Mammary epithelial cell (primary cell): ENCODE results near the gene MAP7D3.
"Not testable (repeated sequence)": the region's sequence is repeated elsewhere in the genome, so short reads cannot be mapped to it uniquely, and the experiment has no call there.

Experiments used
- EZH2 ChIP-seq: IDR thresholded peaks from 2 replicates; pipeline ENCODE4 v1.6.1; 2012; ENCODE audit warnings: low read length, inconsistent platforms, borderline replicate concordance
- TF ChIP-seq, protein P1 (sequence below), 2 donors: IDR thresholded peaks in 1 of 2; conservative IDR thresholded peaks in 1 of 2; 2 replicates each; pipeline ENCODE4 v1.5.1; 2011 to 2012; ENCODE audit warnings: inconsistent platforms in 2 of 2, low read length in 2 of 2, mild to moderate bottlenecking in 2 of 2, control low read depth in 1 of 2, low read depth in 1 of 2; ENCODE audit not compliant: insufficient read depth in 1 of 2; ENCODE audit errors: extremely low read depth in 1 of 2

DNA sequence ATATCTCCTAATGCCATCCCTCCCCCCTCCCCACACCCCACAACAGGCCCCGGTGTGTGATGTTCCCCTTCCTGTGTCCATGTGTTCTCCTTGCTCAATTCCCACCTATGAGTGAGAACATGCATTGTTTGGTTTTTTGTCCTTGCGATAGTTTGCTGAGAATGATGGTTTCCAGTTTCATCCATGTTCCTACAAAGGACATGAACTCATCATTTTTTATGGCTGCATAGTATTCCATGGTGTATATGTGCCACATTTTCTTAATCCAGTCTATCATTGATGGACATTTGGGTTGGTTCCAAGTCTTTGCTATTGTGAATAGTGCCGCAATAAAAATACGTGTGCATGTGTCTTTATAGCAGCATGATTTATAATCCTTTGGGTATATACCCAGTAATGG, 13.4 kb downstream of the MAP7D3 start:
- TF ChIP-seq, protein P1, sequence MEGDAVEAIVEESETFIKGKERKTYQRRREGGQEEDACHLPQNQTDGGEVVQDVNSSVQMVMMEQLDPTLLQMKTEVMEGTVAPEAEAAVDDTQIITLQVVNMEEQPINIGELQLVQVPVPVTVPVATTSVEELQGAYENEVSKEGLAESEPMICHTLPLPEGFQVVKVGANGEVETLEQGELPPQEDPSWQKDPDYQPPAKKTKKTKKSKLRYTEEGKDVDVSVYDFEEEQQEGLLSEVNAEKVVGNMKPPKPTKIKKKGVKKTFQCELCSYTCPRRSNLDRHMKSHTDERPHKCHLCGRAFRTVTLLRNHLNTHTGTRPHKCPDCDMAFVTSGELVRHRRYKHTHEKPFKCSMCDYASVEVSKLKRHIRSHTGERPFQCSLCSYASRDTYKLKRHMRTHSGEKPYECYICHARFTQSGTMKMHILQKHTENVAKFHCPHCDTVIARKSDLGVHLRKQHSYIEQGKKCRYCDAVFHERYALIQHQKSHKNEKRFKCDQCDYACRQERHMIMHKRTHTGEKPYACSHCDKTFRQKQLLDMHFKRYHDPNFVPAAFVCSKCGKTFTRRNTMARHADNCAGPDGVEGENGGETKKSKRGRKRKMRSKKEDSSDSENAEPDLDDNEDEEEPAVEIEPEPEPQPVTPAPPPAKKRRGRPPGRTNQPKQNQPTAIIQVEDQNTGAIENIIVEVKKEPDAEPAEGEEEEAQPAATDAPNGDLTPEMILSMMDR (conservative IDR thresholded peaks at IDR 0.05 in 1 of 2, IDR thresholded peaks at IDR 0.05 in 1 of 2; ENCODE audit: extremely low read depth in 1 of 2, insufficient read depth in 1 of 2, low read depth in 1 of 2, low read length in 2 of 2), result not testable (repeated sequence)
- not testable (repeated sequence) for TF ChIP-seq EZH2
